OCI-LY7 (cell line): ENCODE data around the gene P3H3.

Source experiments
- EZH2phosphoT487 ChIP-seq: fragments of 200-600 bp; sonication (generic); IDR thresholded peaks from 2 replicates; pipeline ENCODE4 v1.6.1; 2018; ENCODE audit warnings: low read depth, borderline replicate concordance, mild to moderate bottlenecking, mixed run types, antibody characterized with exemption, low read length, moderate library complexity, mixed read lengths
- TF ChIP-seq, protein P1 (sequence below): fragments of 200-600 bp; sonication (generic); conservative IDR thresholded peaks from 2 replicates; pipeline ENCODE4 v1.5.1; 2014; ENCODE audit warnings: mild to moderate bottlenecking, antibody characterized with exemption, low read length, moderate library complexity, mixed read lengths

DNA sequence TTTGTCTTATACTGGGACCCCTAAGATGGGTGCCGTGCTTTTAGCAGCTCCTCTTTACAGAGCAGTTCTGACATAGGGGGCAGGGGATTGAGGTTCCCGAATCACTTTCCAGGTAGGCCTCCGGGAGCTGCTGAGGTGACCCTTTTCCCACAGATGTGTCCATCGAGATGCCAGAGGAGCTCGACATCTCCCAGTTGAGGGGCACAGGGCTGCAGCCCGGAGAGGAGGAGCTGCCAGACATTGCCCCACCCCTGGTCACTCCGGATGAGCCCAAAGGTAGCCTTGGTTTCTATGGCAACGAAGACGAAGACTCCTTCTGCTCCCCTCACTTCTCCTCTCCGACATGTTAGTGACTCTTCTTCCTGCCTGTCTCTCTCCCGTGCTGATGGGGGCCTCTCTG lies 34.8 kb downstream of the P3H3 start:
- TF ChIP-seq, protein P1, sequence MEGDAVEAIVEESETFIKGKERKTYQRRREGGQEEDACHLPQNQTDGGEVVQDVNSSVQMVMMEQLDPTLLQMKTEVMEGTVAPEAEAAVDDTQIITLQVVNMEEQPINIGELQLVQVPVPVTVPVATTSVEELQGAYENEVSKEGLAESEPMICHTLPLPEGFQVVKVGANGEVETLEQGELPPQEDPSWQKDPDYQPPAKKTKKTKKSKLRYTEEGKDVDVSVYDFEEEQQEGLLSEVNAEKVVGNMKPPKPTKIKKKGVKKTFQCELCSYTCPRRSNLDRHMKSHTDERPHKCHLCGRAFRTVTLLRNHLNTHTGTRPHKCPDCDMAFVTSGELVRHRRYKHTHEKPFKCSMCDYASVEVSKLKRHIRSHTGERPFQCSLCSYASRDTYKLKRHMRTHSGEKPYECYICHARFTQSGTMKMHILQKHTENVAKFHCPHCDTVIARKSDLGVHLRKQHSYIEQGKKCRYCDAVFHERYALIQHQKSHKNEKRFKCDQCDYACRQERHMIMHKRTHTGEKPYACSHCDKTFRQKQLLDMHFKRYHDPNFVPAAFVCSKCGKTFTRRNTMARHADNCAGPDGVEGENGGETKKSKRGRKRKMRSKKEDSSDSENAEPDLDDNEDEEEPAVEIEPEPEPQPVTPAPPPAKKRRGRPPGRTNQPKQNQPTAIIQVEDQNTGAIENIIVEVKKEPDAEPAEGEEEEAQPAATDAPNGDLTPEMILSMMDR = no peak
- TF ChIP-seq EZH2phosphoT487 = no peak
